HL-60 (cell line): ENCODE measurements around the gene GLP1R.
A peak's percentile ranks its signal among the peaks of the same experiment; 100 is the strongest.
"Not testable (repeated sequence)": the region's sequence is repeated elsewhere in the genome, so short reads cannot be mapped to it uniquely, and the experiment has no call there.

Experiments used
- DNase-seq, 2 experiments: peaks; one replicate each; pipeline ENCODE4 v3.0.0-alpha.2; 2010 to 2020; ENCODE audit warnings: low read depth in 1 of 2, low spot score in 1 of 2
- H3K27ac ChIP-seq: fragments of 250-450 bp; sonication (Bioruptor Pico); replicated peaks from 2 replicates; pipeline ENCODE4 v1.5.1; 2020; ENCODE audit warnings: mild to moderate bottlenecking, moderate library complexity
- H3K27me3 ChIP-seq: fragments of 250-450 bp; sonication (Bioruptor Pico); 2 replicates; pipeline ENCODE4 v1.5.1; 2021; ENCODE audit warnings: mild to moderate bottlenecking, moderate library complexity; ENCODE audit not compliant: insufficient read depth, poor library complexity, severe bottlenecking
- H3K4me3 ChIP-seq: replicated peaks from 2 replicates; pipeline ENCODE4 v1.5.1; 2011; ENCODE audit warnings: mild to moderate bottlenecking, control low read depth, low read length; ENCODE audit not compliant: insufficient read depth
- GABPA ChIP-seq: IDR thresholded peaks from 2 replicates; pipeline ENCODE4 v1.6.1; 2012; ENCODE audit warnings: low read depth
- POLR2AphosphoS5 ChIP-seq: IDR thresholded peaks from 2 replicates; pipeline ENCODE4 v1.6.1; 2012; ENCODE audit warnings: low read depth
- SPI1 ChIP-seq: IDR thresholded peaks from 2 replicates; pipeline ENCODE4 v1.6.1; 2012; ENCODE audit warnings: low read depth, mild to moderate bottlenecking, borderline replicate concordance
- TF ChIP-seq, protein P1 (sequence below): IDR thresholded peaks from 2 replicates; pipeline ENCODE4 v1.6.1; 2012; ENCODE audit warnings: low read depth; ENCODE audit not compliant: insufficient replicate concordance
- TF ChIP-seq, protein P2 (sequence below): IDR thresholded peaks from one replicate; pipeline ENCODE4 v1.5.1; 2011; ENCODE audit warnings: low read length, control low read depth, inconsistent platforms; ENCODE audit not compliant: insufficient read depth

GLP1R gene

DNA sequence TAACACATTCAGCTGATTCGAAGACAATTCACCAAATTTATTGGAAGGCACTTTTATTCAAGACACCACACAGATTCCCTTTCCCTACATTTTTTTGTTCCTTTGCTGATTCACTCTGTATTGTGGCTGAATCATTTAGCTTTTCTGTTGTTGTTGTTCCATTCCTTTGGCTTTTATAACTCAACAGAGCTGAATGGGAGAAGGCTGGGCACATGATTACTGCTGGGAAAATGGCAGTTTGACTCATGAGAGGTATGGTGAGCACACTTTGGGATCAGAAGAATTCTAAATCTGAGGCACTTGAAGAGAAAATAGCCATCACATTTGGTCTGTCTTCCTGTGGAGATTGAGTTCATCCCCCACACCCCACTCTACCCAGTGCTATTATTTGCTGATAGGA, 82.1 kb downstream of the GLP1R start:
- TF ChIP-seq, protein P1, sequence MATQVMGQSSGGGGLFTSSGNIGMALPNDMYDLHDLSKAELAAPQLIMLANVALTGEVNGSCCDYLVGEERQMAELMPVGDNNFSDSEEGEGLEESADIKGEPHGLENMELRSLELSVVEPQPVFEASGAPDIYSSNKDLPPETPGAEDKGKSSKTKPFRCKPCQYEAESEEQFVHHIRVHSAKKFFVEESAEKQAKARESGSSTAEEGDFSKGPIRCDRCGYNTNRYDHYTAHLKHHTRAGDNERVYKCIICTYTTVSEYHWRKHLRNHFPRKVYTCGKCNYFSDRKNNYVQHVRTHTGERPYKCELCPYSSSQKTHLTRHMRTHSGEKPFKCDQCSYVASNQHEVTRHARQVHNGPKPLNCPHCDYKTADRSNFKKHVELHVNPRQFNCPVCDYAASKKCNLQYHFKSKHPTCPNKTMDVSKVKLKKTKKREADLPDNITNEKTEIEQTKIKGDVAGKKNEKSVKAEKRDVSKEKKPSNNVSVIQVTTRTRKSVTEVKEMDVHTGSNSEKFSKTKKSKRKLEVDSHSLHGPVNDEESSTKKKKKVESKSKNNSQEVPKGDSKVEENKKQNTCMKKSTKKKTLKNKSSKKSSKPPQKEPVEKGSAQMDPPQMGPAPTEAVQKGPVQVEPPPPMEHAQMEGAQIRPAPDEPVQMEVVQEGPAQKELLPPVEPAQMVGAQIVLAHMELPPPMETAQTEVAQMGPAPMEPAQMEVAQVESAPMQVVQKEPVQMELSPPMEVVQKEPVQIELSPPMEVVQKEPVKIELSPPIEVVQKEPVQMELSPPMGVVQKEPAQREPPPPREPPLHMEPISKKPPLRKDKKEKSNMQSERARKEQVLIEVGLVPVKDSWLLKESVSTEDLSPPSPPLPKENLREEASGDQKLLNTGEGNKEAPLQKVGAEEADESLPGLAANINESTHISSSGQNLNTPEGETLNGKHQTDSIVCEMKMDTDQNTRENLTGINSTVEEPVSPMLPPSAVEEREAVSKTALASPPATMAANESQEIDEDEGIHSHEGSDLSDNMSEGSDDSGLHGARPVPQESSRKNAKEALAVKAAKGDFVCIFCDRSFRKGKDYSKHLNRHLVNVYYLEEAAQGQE: no peak
- TF ChIP-seq GABPA: no peak
- no peak for TF ChIP-seq POLR2AphosphoS5
- TF ChIP-seq, protein P2, sequence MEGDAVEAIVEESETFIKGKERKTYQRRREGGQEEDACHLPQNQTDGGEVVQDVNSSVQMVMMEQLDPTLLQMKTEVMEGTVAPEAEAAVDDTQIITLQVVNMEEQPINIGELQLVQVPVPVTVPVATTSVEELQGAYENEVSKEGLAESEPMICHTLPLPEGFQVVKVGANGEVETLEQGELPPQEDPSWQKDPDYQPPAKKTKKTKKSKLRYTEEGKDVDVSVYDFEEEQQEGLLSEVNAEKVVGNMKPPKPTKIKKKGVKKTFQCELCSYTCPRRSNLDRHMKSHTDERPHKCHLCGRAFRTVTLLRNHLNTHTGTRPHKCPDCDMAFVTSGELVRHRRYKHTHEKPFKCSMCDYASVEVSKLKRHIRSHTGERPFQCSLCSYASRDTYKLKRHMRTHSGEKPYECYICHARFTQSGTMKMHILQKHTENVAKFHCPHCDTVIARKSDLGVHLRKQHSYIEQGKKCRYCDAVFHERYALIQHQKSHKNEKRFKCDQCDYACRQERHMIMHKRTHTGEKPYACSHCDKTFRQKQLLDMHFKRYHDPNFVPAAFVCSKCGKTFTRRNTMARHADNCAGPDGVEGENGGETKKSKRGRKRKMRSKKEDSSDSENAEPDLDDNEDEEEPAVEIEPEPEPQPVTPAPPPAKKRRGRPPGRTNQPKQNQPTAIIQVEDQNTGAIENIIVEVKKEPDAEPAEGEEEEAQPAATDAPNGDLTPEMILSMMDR: no peak
- no peak for TF ChIP-seq SPI1
- H3K4me3 ChIP-seq: no peak overlapping the region
- H3K27ac ChIP-seq: no peak overlapping the region
- H3K27me3 ChIP-seq: no peaks in the 10 kb centered on the region
- DNase-seq: no peak

DNA sequence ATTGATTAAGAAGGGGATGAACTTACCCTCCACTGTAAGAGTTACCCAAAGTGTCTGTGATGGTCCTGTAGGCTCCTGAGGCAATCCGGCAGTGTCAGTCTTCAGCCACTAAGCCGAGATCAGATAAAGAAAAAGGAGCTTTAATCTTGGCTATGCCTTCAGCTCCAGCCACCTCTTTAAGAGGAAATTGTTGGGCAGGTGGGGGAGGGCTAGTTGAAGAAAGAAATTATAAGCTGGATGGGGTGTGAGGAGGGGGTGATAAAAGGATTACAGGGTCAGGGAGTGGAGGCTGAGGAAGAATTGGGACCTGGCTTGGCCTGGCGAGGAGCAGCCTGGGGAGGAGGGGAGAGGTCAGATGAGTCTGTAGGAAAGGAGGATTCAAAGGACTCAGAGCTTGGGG, 86.2 kb downstream of the GLP1R start:
- H3K27ac ChIP-seq, H3K4me3 ChIP-seq, DNase-seq, H3K27me3 ChIP-seq: not testable (repeated sequence)

DNA sequence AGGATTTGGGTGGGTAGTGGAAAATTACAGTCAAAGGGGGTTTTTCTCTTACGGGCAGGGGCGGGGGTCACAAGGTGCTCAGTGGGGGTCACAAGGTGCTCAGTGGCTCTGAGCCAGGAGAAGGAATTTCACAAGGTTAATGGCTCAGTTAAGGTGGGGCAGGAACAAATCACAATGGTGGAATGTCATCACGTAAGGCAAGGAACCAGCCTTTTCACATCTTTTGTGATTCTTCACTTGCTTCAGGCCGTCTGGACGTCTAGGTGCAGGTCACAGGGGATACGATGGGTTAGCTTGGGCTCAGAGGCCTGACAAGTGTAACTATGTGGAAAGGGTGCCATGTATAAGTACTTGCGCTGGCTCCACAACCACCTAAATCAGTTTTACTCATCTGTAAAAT, 87.6 kb downstream of the GLP1R start:
- H3K4me3 ChIP-seq, H3K27me3 ChIP-seq, H3K27ac ChIP-seq, DNase-seq: not testable (repeated sequence)

DNA sequence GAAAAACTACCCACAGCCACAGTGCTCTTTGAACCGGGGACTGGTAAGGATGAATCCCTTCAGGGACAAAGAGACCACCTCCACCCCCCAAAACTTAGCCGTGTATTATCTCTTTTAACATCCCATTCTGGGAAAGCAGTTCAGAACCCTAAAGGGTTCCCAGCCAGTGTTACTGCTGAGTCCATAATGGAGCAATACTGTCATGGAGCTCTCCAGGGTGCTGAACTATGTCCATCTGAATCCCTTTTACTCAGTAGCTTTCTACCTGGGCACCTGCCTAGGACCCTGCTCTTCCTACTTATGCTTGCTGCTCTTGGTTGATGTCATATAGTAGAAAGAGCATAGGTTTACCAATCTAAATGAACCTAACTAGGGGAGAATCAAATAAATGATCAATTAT, 88.7 kb downstream of the GLP1R start:
- H3K27ac ChIP-seq: no peak overlapping the region
- TF ChIP-seq, protein P2: no peak
- TF ChIP-seq, protein P1: peak; percentile 98
- H3K4me3 ChIP-seq: no peak overlapping the region
- H3K27me3 ChIP-seq: no peaks in the 10 kb centered on the region
- DNase-seq: peak in 1 of 2 experiments; percentile 23
